GM12892 (cell line): ENCODE measurements around the gene ACTG2.

ENCODE experiments used
- POLR2A ChIP-seq: IDR thresholded peaks from 2 replicates; pipeline ENCODE4 v1.6.1; 2011; ENCODE audit warnings: low read depth, low read length, control low read depth
- POLR2AphosphoS5 ChIP-seq: IDR thresholded peaks from 2 replicates; pipeline ENCODE4 v1.6.1; 2011; ENCODE audit warnings: low read depth, low read length, control low read depth
- TAF1 ChIP-seq: IDR thresholded peaks from 2 replicates; pipeline ENCODE4 v1.6.1; 2011; ENCODE audit warnings: low read depth, mild to moderate bottlenecking, control low read depth, low read length, borderline replicate concordance

DNA sequence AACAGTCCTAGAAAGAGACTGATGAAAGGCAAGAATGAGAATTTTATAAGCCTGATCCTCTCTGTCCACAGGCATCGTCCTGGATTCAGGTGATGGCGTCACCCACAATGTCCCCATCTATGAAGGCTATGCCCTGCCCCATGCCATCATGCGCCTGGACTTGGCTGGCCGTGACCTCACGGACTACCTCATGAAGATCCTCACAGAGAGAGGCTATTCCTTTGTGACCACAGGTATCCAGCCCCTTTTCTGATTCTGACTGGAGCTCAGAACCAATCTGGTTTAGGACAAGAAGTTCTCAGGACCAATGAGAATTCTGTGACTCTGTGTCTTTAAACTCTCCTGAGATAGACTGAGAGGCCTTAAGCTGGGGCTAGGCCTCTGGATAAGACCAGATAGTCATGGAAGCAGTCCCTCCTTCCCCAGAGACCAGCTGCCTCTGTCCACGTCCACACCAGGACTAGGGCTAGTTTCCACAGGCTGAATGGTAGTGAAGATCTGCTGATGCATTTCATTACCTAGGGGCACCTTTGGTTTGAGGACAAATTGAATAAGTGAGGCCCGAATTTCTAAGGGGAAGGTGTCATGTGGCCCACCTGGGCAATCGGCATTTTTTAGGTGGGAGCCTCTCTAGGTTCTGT lies 20.7 kb downstream of the ACTG2 start:
- TF ChIP-seq POLR2A (no peak), TAF1 (no peak), POLR2AphosphoS5 (no peak)
